SK-N-MC (cell line): ENCODE results near the gene ASB2.

Experiments used
- DNase-seq: peaks from one replicate; pipeline ENCODE4 v3.0.0-alpha.2; 2011; ENCODE audit warnings: low read depth, low spot score
- H3K27ac ChIP-seq: fragments of 200-600 bp; sonication (generic); 2 replicates; pipeline ENCODE4 v1.5.1; 2016; ENCODE audit warnings: mixed run types
- H3K36me3 ChIP-seq: fragments of 200-600 bp; sonication (generic); 2 replicates; pipeline ENCODE4 v1.6.1; 2017; ENCODE audit warnings: antibody characterized with exemption, low read length, mixed read lengths; ENCODE audit not compliant: insufficient read depth
- H3K4me3 ChIP-seq: fragments of 200-600 bp; sonication (generic); 2 replicates; pipeline ENCODE4 v1.5.1; 2016
- H3K9ac ChIP-seq: fragments of 200-600 bp; sonication (generic); 2 replicates; pipeline ENCODE4 v1.8.0; 2017; ENCODE audit warnings: mixed run types, mixed read lengths; ENCODE audit not compliant: insufficient read length
- H3K9me3 ChIP-seq: fragments of 200-600 bp; sonication (generic); 2 replicates; pipeline ENCODE4 v1.6.1; 2017; ENCODE audit warnings: low read depth, mild to moderate bottlenecking, antibody characterized with exemption, low read length, moderate library complexity, mixed read lengths
- EZH2 ChIP-seq: fragments of 200-600 bp; sonication (generic); IDR thresholded peaks from one replicate; pipeline ENCODE4 v1.6.1; 2017; ENCODE audit warnings: antibody characterized with exemption
- FOXP2 ChIP-seq: optimal IDR thresholded peaks from 2 replicates; pipeline ENCODE3; 2011; ENCODE audit warnings: mild to moderate bottlenecking, moderate library complexity; ENCODE audit not compliant: insufficient read depth; ENCODE audit errors: extremely low read length, control extremely low read depth
- POLR2AphosphoS5 ChIP-seq: IDR thresholded peaks from 2 replicates; pipeline ENCODE4 v1.6.1; 2012; ENCODE audit warnings: mild to moderate bottlenecking, low read depth, low read length, borderline replicate concordance

The ASB2 gene

GRCh38 chr14:93964820-93965286 lies 11.5 kb downstream of the ASB2 start:
- Histone ChIP-seq H3K4me3 (no peak overlapping the region), H3K36me3 (no peaks in the 10 kb centered on the region), H3K27ac (no peak overlapping the region), H3K9ac (no peak overlapping the region), H3K9me3 (no peaks in the 10 kb centered on the region)
- no peak for DNase-seq
- TF ChIP-seq FOXP2 = no peak
- no peak for TF ChIP-seq EZH2
- no peak for TF ChIP-seq POLR2AphosphoS5

GRCh38 chr14:93964281-93964680 lies 12.1 kb downstream of the ASB2 start:
- no peak for TF ChIP-seq EZH2
- no peak for TF ChIP-seq FOXP2
- no peak for TF ChIP-seq POLR2AphosphoS5
- no peak for DNase-seq
- Histone ChIP-seq H3K4me3 (no peak overlapping the region), H3K27ac (no peak overlapping the region), H3K9ac (no peak overlapping the region), H3K36me3 (no peaks in the 10 kb centered on the region), H3K9me3 (no peaks in the 10 kb centered on the region)

DNA sequence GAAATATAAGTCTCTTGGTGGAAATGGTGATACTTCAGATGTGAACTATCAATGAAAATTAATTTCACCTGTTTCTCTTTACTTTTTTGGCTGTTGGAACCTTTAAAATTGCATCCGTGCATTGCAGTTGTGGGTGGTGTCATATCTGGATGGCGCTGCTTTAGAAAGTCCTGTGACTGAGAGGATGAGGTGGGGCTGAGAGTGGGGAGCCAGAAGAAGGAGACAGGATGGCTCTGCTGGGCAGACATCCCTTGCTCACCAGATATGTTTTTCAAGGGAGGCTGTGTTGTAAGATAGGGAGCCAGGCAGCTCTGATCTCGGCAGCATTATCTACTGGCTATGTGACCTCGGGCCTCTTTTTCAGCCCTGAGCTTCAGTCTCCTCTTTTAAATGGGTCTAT lies 12.7 kb downstream of the ASB2 start:
- DNase-seq = no peak
- no peaks in the 10 kb centered on the region for H3K9me3 ChIP-seq
- no peak overlapping the region for H3K4me3 ChIP-seq
- no peak overlapping the region for H3K27ac ChIP-seq
- no peaks in the 10 kb centered on the region for H3K36me3 ChIP-seq
- no peak for TF ChIP-seq FOXP2
- no peak for TF ChIP-seq EZH2
- no peak for TF ChIP-seq POLR2AphosphoS5
- no peak overlapping the region for H3K9ac ChIP-seq

DNA sequence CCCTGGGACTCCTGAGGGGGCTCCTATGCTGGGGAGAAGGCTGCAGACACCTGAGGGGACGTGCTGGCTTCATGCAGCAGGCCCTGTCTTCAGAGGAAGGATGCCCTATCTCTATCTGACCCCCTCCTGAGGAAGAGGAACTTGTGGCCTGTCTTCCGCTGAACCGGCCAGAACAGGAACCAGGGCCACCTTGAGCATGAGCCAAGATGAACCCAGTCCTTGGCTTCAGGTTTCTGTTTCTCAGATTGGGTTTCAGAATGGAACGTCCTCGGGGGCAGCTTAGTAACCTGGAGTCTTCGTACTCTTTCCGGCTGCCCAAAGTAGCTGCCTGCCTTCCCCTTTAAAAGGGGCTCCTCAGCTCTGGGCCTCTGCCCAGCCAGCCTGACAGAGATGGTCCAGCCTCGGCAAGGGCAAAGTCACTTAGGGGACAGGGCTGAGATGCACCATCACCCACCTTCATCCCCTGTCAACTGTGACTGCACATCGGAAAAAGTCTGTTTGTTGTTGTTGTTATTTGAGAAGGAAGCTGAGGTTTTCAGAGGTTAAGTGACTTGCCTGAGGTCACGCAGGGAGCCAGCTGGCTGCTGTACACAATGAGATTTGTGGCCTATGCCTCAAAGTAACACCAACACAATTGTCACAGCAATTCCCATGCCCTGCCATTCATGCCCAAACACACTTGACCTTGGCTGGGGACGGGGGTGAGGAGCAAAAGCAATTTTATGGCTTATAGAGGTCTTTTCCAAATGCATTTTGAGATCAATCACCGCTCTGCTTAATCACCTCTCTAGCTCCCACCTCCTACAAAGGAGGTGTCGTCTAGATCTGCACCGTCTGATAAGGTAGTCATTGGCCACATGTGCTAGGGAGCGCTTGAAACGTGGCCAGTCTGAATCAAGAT lies 13.4 kb downstream of the ASB2 start:
- Histone ChIP-seq H3K4me3 (no peak overlapping the region), H3K36me3 (no peaks in the 10 kb centered on the region), H3K27ac (no peak overlapping the region), H3K9ac (no peak overlapping the region), H3K9me3 (no peaks in the 10 kb centered on the region)
- TF ChIP-seq FOXP2 (no peak), EZH2 (no peak), POLR2AphosphoS5 (no peak)
- no peak for DNase-seq

DNA sequence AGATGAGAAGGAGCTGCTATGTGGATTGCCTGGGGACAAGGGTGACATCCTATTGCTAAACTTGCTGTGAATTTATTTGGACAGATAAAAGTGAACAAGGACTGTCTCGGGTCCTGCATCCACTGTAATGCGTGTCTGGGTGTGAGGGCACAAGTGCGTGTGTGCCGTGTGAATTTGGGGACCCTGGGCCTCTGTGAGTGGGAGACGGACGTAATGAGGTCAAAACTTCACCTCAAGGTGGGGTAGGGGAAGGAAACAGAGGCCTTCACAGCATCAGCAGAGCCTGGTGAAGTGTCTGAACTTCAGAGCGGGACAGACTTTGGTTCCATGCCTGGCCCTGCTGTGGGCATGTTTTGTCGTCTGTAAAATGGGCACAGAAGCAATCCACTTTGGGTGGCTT lies 14.8 kb downstream of the ASB2 start:
- no peak overlapping the region for H3K9ac ChIP-seq
- TF ChIP-seq FOXP2 (no peak), EZH2 (no peak), POLR2AphosphoS5 (no peak)
- H3K4me3 ChIP-seq = no peak overlapping the region
- no peaks in the 10 kb centered on the region for H3K9me3 ChIP-seq
- no peak for DNase-seq
- H3K36me3 ChIP-seq = no peaks in the 10 kb centered on the region
- H3K27ac ChIP-seq = no peak overlapping the region

DNA sequence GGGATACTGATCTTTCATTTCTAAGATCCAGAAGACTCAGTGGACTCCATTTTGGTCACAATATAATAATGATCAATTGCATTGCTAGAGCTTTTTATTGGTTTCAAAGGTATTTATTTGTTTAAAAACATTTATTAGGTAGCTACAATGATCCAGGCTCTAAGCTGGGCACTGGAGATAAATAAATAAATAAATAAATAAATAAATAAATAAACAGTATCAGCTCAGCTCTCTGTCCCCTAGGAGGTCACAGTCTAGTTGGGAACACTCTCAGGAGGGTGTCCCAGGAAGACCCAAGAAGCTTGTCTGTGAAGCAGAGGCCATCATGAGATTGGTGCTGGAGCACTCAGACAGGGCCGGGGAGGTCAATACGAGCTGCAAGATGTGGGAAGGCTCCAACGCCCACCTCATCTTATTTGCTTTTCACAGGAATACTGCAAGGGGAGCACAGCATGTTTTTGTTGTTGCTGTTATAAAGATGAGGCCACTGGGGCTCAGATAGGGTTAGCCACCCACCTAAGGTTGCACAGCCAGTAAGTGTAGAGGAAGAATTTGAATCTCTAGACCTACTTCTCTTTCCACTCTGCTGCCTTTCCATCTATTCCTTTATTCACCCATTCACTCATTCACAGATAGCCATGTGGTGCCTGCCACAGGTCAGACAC lies 15.5 kb downstream of the ASB2 start:
- H3K9me3 ChIP-seq = no peaks in the 10 kb centered on the region
- no peak overlapping the region for H3K4me3 ChIP-seq
- no peaks in the 10 kb centered on the region for H3K36me3 ChIP-seq
- H3K27ac ChIP-seq = no peak overlapping the region
- H3K9ac ChIP-seq = no peak overlapping the region
- TF ChIP-seq EZH2 (no peak), POLR2AphosphoS5 (no peak), FOXP2 (no peak)
- DNase-seq = no peak

- Histone ChIP-seq H3K36me3 (no peaks in the 10 kb centered on the region), H3K27ac (no peak overlapping the region), H3K9ac (no peak overlapping the region), H3K4me3 (no peak overlapping the region), H3K9me3 (no peaks in the 10 kb centered on the region)
- TF ChIP-seq EZH2 = no peak
- TF ChIP-seq FOXP2 = no peak
- no peak for TF ChIP-seq POLR2AphosphoS5
- DNase-seq = no peak
These were observed 16.3 kb downstream of the ASB2 start for GRCh38 chr14:93960108-93960475.

DNA sequence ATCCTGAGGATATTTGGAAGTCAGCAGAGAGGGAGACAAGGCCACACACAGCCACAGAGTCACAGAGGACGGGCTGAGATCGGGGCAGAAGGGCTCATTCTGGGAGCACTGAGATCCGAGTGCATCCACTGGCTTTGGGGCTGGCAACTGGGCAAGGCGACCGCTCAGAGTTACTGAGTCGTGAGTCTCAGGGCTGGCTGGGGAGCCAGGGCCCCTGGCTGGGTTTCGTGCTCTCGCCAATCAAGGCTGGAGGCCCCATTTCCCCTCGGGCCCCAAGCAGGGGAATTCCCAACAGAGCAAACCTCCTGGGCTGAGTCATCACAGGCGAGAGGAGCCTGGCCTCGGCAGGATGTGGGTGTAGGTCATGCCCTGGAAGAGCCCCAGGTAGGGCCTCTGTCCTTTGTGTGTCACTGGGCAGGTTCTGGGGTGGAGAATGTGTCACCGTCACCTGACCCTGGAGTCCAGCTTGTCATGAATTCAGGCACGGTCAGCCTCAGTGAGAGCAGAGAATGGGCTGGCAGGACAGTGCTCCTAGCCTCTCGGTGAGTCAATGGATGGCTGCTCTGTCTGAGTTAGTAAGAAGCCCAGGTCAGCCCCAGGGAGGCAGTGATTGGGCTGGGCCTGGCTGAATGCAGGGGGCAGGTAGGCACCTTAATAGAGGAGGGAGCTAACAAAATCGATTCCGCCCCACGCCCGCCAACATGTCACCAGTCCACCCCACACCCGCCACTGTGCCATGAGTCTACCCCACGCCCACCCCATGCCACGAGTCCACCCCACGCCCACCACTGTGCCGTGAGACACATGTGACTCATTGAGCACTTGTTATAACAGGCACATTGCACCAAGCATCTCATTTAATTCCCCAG lies 16.9 kb downstream of the ASB2 start:
- H3K36me3 ChIP-seq = no peaks in the 10 kb centered on the region
- DNase-seq = no peak
- H3K9ac ChIP-seq = no peak overlapping the region
- H3K4me3 ChIP-seq = no peak overlapping the region
- H3K9me3 ChIP-seq = no peaks in the 10 kb centered on the region
- H3K27ac ChIP-seq = no peak overlapping the region
- TF ChIP-seq EZH2 (no peak), POLR2AphosphoS5 (no peak), FOXP2 (no peak)
